Stimulated activated CD4-positive, alpha-beta T cell treated with anti-CD3 and anti-CD28 coated beads, Interleukin-1b, Interleukin-23, amount 100 ng/mL, for 1 hour (primary cell): ENCODE results near the gene CACFD1.

Experiments used
- DNase-seq, 2 donors: peaks; one replicate each; pipeline ENCODE4 v3.0.0-alpha.2; 2020; ENCODE audit warnings: low read depth in 2 of 2

CACFD1 gene

GRCh38 chr9:133459476-133460404, at the start of gene CACFD1:
Gene CACFD1, plus strand, starts transcription at chr9:133459978. Its CDS starts 89 bp downstream, at chr9:133460067.
- DNase-seq = peak; percentile 77 to 88

- no peak for DNase-seq
Measured at GRCh38 chr9:133415170-133415569, 44.6 kb upstream of the CACFD1 start.

DNA sequence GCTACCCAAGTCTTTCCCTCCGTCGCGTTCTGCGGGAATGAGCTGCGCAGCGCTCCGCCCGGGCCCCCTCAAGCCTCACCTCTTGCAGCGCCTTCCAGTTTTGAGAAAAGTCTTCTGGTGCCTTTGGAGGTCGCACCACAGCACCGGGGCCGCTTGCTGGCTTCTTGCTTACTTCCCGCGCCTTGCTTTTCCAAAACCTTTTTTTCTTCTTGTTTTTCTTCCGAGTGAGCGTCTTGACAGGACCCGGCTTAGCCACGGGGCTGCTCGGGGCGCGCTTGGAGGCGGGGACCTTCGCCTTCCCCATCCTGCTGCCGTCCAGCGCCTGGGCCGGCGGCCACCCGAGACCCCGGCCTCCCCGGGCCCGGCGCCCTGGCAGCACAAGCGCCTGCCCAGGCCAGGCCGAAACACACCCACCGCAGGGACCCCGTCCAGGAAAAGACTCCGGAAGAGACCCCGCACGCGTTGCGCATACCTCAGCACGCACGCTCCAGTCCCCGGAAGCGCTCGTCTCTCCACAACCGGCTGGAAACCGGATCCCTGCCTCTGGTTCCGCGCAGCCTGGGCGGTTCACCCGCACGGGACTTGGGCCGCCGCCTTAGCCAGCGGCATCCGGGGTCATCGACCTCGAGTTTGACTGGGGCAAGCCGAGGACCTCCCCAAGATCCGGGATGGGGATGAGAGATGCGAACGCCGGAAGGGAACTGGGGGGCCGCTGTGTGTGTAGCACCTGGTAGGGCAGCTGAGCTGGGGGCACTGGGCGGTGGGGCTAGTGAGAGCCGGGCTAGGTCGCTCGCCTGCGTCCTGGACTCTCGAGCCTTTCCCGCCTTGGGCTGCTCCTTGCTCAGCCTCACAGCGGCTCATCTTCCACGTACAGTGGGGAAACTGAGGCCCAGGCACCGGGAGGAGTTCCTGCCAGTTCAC, 42.0 kb upstream of the CACFD1 start, which contains the start of gene REXO4:
Gene REXO4, minus strand, starts transcription at position 470 of the 921 bp plus-strand sequence. Its CDS starts 166 bp downstream, at position 304.
- DNase-seq = peak; percentile 51 to 66

- DNase-seq = no peak
Measured at GRCh38 chr9:133419005-133419404, 40.8 kb upstream of the CACFD1 start.

DNA sequence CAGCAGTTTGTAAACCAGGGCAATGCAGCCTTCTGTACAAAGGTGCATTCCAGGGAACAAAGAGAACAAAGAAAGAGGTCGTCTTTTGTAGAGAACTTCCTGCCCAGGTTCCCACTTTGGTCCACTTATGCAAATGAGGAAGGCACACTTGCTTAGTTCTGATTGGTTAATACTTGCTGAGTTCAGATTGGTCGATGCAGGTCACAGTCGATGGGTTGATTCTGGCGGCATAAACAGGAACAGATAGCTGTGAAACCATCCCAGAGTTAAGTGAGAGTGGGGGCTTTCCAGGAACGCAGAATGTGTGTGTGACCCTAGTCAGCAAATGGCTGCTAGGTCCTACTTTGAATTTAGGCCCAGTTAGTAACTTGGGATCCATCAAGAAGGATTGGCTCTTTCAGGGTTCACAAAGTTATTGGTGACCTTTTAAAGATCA, 39.4 kb upstream of the CACFD1 start:
- no peak for DNase-seq

DNA sequence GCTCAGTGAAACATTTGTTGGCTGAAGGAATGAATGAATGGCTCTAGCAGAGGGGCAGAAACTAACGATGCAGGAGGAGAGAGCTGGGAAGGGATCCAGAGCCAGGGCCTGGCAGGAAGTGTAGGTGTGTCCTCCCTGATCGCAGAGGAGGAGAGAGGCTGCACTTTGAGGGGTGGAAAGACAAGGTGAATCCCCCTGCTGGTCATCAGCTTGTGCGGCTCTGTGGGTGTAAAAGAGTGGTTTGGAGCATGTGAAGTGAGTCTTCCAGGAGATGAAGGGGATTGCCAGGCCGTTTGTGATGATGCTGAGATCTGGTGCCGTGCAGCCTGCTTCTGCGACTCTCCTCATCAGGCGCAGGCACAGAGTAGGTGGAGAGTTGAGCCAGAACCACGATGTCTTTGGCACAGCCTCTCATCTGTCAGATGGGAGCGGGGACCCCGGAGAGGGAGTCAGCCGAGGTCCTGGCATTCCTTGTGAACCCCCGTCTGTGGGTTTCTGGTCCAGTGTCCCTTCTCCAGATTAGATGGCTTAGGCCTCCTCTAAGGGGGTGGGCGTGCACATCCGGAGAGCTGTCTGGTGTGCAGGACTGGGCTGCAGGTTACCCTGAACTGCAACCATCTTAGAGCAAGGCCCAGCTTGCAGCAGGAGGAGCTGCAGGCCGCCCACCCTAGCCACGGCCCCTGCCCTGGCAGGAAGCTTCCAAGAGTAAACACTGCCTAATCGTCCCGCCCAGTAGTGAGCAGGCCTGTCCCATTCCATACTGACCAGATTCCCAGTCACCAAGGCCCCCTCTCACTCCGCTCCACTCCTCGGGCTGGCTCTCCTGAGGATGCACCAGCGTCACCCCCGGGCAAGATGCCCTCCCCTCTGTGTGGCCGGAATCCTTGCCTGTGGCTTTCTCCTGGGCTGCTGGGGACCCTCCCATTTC, 37.9 kb upstream of the CACFD1 start, which contains the start of gene ADAMTS13:
Gene ADAMTS13, plus strand, starts transcription at position 753 of the 928 bp plus-strand sequence. Its CDS starts 77 bp downstream, at position 830.
- no peak for DNase-seq

GRCh38 chr9:133423216-133423615, 36.6 kb upstream of the CACFD1 start:
- DNase-seq = no peak

- no peak for DNase-seq
Measured at GRCh38 chr9:133424187-133424586, 35.6 kb upstream of the CACFD1 start.

DNA sequence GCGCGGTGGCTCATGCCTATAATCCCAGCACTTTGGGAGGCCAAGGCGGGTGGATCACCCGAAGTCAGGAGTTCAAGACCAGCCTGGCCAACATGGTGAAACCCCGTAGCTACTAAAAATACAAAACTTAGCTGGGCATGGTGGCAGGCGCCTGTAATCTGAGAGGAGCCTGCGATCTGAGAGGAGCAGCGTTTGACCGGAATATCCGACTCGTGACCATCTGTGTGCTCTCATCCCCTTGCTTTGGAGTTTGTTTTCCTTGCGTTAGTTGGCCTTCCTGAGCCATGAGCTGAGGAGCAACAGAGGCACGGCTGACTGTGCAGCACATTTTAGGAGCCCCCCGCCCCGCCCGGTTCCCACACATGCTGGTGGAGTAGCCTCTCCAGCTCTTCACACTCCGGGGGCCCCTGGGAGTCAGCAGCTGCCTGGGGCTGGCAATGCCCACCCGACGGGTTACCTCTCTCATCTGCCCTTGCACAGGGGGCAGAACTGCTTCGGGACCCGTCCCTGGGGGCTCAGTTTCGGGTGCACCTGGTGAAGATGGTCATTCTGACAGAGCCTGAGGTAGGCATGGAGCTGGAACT, 34.6 kb upstream of the CACFD1 start:
- no peak for DNase-seq

GRCh38 chr9:133426011-133426410, 33.8 kb upstream of the CACFD1 start:
- DNase-seq = no peak

GRCh38 chr9:133427658-133428348, 32.0 kb upstream of the CACFD1 start:
- DNase-seq = no peak

GRCh38 chr9:133428617-133429101, 31.1 kb upstream of the CACFD1 start:
- no peak for DNase-seq

DNA sequence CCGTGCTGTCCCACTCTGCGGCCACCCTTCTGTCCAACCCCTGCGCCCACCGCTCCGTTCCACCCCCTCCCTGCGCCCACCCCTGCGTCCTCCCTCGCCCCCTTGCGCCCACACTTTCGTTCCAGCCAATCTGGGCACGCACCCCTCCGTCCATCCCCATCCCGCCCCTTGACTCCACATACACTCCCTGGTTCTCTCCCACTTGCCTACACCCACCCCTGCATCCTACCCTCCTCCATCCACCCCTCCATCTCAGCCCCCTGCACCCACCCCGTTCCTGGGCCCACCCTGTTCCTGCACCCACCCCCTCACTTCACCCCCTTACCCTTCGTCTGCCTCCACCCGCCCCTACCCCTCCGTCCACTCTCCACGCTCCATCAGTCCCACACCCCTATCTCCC, 30.6 kb upstream of the CACFD1 start:
- no peak for DNase-seq

DNA sequence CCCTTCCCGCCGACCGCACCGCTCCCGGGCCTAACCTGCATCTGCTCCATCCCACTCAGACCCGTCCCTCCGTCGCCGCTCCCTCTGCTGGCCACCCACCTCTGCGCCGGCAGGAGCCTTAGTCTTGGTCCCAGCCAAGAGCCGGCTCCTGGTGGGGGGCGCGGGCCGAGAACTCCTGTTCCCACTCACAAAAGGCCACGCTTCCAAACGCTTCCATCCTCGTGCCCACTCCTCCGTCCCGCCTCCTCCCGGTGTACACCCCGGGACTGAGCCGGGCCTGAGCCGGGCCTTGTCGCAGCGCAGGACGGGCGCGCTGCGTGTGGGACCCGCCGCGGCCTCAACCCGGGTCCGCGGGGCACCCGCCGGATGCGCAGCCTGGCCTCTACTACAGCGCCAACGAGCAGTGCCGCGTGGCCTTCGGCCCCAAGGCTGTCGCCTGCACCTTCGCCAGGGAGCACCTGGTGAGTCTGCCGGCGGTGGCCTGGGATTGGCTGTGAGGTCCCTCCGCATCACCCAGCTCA, 30.1 kb upstream of the CACFD1 start:
- DNase-seq = no peak

DNA sequence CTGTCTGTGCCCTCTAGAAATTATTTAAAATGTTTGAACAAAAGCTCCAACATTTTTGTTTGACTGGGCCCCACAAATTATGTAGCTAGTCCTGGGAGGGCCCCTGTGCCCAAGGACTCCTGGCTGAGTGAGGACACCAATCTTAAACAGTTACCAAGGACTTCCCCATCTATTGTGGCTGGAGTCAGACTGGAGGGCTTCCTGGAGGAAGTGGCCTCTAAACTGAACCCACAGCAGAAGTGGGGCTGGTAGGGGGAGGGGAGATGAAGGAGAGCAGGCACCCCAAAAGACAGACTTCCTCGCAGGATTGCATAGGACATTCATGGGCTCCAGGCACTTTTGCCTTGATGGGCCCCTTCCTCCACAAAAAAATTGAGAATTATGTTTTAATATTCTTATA, 29.5 kb upstream of the CACFD1 start:
- no peak for DNase-seq

DNA sequence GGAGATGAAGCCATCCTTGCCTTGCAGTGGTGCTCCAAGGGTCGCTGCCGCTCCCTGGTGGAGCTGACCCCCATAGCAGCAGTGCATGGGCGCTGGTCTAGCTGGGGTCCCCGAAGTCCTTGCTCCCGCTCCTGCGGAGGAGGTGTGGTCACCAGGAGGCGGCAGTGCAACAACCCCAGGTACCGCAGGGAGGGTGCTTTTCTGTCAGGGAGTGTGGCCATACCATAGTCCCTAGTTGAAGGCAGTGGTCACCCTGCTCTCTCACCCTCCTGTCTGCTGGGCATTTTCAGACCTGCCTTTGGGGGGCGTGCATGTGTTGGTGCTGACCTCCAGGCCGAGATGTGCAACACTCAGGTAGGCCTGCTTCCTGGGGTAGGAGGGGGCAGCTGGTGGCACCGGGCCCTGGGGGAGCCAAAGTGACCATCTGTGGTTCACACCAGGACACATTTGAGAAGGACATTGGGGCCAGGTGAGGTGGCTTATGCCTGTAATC, 26.4 kb upstream of the CACFD1 start:
- no peak for DNase-seq

GRCh38 chr9:133436681-133437080, 23.1 kb upstream of the CACFD1 start:
- DNase-seq = no peak

DNA sequence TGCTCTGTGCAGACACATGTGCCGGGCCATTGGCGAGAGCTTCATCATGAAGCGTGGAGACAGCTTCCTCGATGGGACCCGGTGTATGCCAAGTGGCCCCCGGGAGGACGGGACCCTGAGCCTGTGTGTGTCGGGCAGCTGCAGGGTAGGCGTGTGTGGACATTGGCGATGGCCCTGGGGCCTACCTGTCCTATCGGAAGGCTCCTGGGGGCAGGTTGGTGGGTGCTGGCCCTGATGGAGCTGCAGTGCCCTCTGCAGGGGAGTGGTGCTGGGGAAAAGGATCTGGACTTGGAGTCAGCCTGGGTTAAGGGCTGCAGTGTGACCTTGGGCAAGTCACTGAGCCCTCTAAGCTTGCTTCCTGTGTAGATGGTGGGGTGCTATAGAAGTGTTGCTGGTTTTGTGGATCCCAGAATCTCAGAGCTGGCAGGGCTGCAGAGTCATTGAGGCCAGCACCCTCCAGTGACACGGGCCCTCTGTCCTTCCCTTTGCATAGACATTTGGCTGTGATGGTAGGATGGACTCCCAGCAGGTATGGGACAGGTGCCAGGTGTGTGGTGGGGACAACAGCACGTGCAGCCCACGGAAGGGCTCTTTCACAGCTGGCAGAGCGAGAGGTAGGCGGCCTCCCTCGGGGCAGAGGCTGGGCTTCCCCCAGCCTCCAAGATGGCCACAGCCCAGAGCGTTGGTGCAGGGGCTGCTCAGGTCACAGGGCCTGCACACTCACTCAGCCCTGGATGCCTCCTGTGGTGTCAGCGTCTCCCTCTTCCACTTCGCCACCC, 21.8 kb upstream of the CACFD1 start:
- DNase-seq = no peak

GRCh38 chr9:133439337-133439736, 20.4 kb upstream of the CACFD1 start:
- DNase-seq = no peak
